ENCODE results near the gene SLC7A9.

SLC7A9 gene

GRCh38 chr19:32909257-32909656 is 39.7 kb upstream of the SLC7A9 start:
- TF ChIP-seq FOXP2 (optimal IDR thresholded peaks at IDR 0.05; ENCODE audit: borderline replicate concordance, extremely low read depth, extremely low read length, insufficient read depth), result no peak
- TF ChIP-seq TAF1 (IDR thresholded peaks at IDR 0.05; ENCODE audit: borderline replicate concordance, insufficient read depth, low read length), result no peak
- TF ChIP-seq POLR2AphosphoS5 (IDR thresholded peaks at IDR 0.05; ENCODE audit: low read depth, low read length), result no peak
- TF ChIP-seq SIN3A (IDR thresholded peaks at IDR 0.05; ENCODE audit: borderline replicate concordance, insufficient read depth, low read length), result no peak
- TF ChIP-seq REST (IDR thresholded peaks at IDR 0.05; ENCODE audit: insufficient read depth in 1 of 2, low read depth in 2 of 2, low read length in 2 of 2), result no peak

GRCh38 chr19:32908641-32909190 is 39.1 kb upstream of the SLC7A9 start:
- TF ChIP-seq FOXP2 (optimal IDR thresholded peaks at IDR 0.05; ENCODE audit: borderline replicate concordance, extremely low read depth, extremely low read length, insufficient read depth), result no peak
- TF ChIP-seq REST (IDR thresholded peaks at IDR 0.05; ENCODE audit: insufficient read depth in 1 of 2, low read depth in 2 of 2, low read length in 2 of 2), result no peak
- no peak for TF ChIP-seq TAF1 (IDR thresholded peaks at IDR 0.05; ENCODE audit: borderline replicate concordance, insufficient read depth, low read length)
- TF ChIP-seq SIN3A (IDR thresholded peaks at IDR 0.05; ENCODE audit: borderline replicate concordance, insufficient read depth, low read length), result no peak
- TF ChIP-seq POLR2AphosphoS5 (IDR thresholded peaks at IDR 0.05; ENCODE audit: low read depth, low read length), result no peak

GRCh38 chr19:32902448-32902847 is 32.9 kb upstream of the SLC7A9 start:
- TF ChIP-seq REST (IDR thresholded peaks at IDR 0.05; ENCODE audit: insufficient read depth in 1 of 2, low read depth in 2 of 2, low read length in 2 of 2), result no peak
- TF ChIP-seq TAF1 (IDR thresholded peaks at IDR 0.05; ENCODE audit: borderline replicate concordance, insufficient read depth, low read length), result no peak
- TF ChIP-seq POLR2AphosphoS5 (IDR thresholded peaks at IDR 0.05; ENCODE audit: low read depth, low read length), result no peak
- TF ChIP-seq FOXP2 (optimal IDR thresholded peaks at IDR 0.05; ENCODE audit: borderline replicate concordance, extremely low read depth, extremely low read length, insufficient read depth), result no peak
- TF ChIP-seq SIN3A (IDR thresholded peaks at IDR 0.05; ENCODE audit: borderline replicate concordance, insufficient read depth, low read length), result no peak

GRCh38 chr19:32901504-32902161 is 32.1 kb upstream of the SLC7A9 start:
- TF ChIP-seq REST (IDR thresholded peaks at IDR 0.05; ENCODE audit: insufficient read depth in 1 of 2, low read depth in 2 of 2, low read length in 2 of 2) (no peak), FOXP2 (optimal IDR thresholded peaks at IDR 0.05; ENCODE audit: borderline replicate concordance, extremely low read depth, extremely low read length, insufficient read depth) (no peak)
